AG10803 (cell line): ENCODE data around the gene PDE9A.

Source experiments
- DNase-seq: peaks from one replicate; pipeline ENCODE4 v3.0.0; 2010; ENCODE audit warnings: low read depth
- H3K4me3 ChIP-seq: 2 replicates; pipeline ENCODE4 v1.5.1; 2011; ENCODE audit warnings: mild to moderate bottlenecking, low read length, control low read depth
- TF ChIP-seq, protein P1 (sequence below): conservative IDR thresholded peaks from 2 replicates; pipeline ENCODE4 v1.5.1; 2011; ENCODE audit warnings: mild to moderate bottlenecking, low read length, control low read depth, inconsistent platforms

PDE9A gene

DNA sequence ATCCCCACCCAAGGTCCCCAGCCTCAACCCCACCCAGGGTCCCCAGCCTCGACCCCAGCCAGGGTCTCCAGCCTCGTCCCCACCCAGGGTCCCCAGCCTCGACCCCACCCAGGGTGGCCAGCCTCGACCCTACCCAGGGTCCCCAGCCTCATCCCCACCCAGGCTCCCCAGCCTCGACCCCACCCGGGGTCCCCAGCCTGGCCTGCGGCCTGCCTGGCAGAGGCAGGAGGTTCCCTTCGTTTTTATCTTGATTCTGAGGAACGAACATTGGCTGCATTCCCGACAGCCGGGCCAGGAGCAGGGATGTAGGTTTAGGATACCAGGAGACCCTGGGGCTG is 3.4 kb upstream of the PDE9A start:
- no peak overlapping the region for H3K4me3 ChIP-seq
- TF ChIP-seq, protein P1, sequence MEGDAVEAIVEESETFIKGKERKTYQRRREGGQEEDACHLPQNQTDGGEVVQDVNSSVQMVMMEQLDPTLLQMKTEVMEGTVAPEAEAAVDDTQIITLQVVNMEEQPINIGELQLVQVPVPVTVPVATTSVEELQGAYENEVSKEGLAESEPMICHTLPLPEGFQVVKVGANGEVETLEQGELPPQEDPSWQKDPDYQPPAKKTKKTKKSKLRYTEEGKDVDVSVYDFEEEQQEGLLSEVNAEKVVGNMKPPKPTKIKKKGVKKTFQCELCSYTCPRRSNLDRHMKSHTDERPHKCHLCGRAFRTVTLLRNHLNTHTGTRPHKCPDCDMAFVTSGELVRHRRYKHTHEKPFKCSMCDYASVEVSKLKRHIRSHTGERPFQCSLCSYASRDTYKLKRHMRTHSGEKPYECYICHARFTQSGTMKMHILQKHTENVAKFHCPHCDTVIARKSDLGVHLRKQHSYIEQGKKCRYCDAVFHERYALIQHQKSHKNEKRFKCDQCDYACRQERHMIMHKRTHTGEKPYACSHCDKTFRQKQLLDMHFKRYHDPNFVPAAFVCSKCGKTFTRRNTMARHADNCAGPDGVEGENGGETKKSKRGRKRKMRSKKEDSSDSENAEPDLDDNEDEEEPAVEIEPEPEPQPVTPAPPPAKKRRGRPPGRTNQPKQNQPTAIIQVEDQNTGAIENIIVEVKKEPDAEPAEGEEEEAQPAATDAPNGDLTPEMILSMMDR = no peak
- DNase-seq = no peak

DNA sequence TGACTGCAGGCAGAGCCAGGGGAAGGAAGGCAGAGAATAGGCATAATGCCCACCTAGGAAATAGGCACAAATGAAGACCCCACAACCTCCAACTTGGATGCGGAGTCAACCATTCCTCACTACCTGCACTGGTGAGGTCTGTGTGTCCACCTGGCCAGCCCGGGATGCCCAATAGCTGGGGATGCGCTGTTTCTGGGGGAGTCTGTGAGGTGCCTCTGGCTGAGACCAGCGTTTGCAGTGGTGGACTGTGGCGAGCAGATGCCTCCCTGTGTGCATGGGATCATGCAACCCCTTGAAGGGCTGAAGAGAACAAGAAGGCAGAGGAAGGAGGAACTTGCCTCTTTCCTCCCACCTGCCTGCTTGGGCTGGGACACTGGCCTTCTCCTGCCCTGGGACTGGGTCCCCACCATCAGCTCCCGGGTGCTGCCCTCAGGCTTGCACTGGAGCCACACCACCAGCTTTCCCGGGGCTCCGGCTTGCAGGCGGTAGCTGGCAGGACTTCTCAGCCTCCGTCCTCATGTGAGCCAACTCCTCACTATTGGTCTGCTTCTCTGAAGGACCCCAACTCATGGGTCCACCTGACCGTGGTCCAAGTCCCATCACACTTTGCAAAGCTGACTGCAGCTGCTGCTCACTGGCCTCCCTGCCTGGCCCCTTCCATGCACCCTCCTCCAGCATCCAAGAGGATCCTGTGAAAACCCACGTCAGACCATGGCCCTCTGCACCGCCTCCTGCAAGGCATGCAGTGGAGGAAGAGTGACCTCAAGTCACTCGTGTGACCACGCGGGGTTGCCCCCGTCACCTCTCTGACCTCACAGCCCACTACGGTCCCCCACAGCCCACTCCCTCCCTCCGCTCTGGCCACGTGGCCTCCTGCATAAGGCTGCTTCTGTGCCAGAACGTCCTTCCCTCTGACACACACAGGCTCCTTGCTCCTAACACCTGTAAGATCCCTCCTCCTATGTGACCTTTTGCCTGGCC is 2.7 kb upstream of the PDE9A start:
- TF ChIP-seq, protein P1 = no peak
- DNase-seq = no peak
- H3K4me3 ChIP-seq = no peak overlapping the region

GRCh38 chr21:42651515-42652401 is 1.7 kb upstream of the PDE9A start:
- no peak overlapping the region for H3K4me3 ChIP-seq
- no peak for DNase-seq
- TF ChIP-seq, protein P1 = no peak

DNA sequence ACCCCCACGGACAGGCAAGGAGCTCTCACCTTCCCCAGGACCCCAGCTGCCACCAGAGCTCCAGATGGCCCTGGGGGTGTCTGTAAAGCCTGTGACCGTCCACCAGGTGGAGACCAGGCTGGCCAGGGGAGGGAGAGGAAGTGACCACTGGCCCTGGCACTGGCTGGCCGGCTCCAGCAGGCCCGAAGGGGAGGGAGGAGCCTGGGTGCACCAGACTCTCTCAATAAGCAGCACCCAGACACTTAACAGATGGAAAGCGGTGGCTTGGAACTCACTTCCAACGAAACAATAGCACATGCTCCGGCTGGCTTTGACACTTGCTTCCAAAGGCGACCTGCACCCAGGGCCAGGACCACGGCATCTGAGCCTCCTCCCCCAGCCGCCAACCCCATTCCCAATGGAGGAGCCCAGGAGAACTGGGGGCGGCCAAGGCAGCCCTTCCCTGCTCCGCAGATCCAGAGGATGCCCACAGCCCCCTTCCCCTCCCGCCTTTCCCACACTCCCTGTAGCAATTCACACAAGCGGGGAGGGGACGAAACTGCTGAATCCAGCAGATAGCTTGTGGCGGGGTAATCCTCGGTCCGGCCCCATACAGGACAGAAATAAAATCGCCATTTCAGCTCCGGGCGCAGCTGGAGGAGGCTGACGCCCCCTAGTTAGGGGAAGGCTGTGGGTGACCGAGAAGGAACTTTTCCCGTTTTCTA is 742 bp upstream of the PDE9A start:
- peak; percentile 4 for DNase-seq
- TF ChIP-seq, protein P1 = no peak
- H3K4me3 ChIP-seq = no peak overlapping the region

- DNase-seq = no peak
- TF ChIP-seq, protein P1 = no peak
- H3K4me3 ChIP-seq = no peak overlapping the region
Observed at GRCh38 chr21:42654179-42654912, 925 bp downstream of the PDE9A start.
